NCI-H524 treated with DMSO at 0.1 percent for 48 hours (cell line): ENCODE measurements around the gene CCDC120.
A peak's percentile ranks its signal among the peaks of the same experiment; 100 is the strongest.

Experiments used
- DNase-seq: peaks from one replicate; lab custom pipeline; 2025; lab: John Stamatoyannopoulos, UW

Gene CCDC120

GRCh38 chrX:49058794-49059193, at the start of gene CCDC120:
Gene CCDC120, plus strand, starts transcription at chrX:49058999. Its CDS starts 3,043 bp downstream, at chrX:49062042.
- DNase-seq, result no peak

GRCh38 chrX:49019050-49019449, 39.7 kb upstream of the CCDC120 start:
- DNase-seq, result no peak

GRCh38 chrX:49019599-49020249, 39.1 kb upstream of the CCDC120 start:
- no peak for DNase-seq

GRCh38 chrX:49029876-49030275, 28.9 kb upstream of the CCDC120 start:
- no peak for DNase-seq

GRCh38 chrX:49030283-49030682, 28.5 kb upstream of the CCDC120 start:
- no peak for DNase-seq

GRCh38 chrX:49037883-49038475, 20.8 kb upstream of the CCDC120 start:
- no peak for DNase-seq

- DNase-seq, result peak; percentile 1
Observed at GRCh38 chrX:49039598-49040375, 19.0 kb upstream of the CCDC120 start.

- no peak for DNase-seq
Observed at GRCh38 chrX:49040376-49040955, 18.3 kb upstream of the CCDC120 start.

- DNase-seq, result peak; percentile 19
Observed at GRCh38 chrX:49041744-49042580, 16.8 kb upstream of the CCDC120 start.

- DNase-seq, result no peak
Observed at GRCh38 chrX:49042581-49043219, 16.1 kb upstream of the CCDC120 start.

GRCh38 chrX:49043220-49043986, 15.4 kb upstream of the CCDC120 start, which contains the start of gene TFE3:
Gene TFE3, minus strand, starts transcription at chrX:49043357. Its CDS starts 131 bp downstream, at chrX:49043226.
- DNase-seq, result peak; percentile 95

GRCh38 chrX:49043987-49044281, 14.9 kb upstream of the CCDC120 start:
- no peak for DNase-seq

- DNase-seq, result peak; percentile 38
Observed at GRCh38 chrX:49053223-49054072, 5.4 kb upstream of the CCDC120 start.

GRCh38 chrX:49054073-49054762, 4.6 kb upstream of the CCDC120 start:
- DNase-seq, result no peak

GRCh38 chrX:49059201-49059600, 402 bp downstream of the CCDC120 start:
- no peak for DNase-seq

- no peak for DNase-seq
Observed at GRCh38 chrX:49059681-49060085, 884 bp downstream of the CCDC120 start.

- no peak for DNase-seq
Observed at GRCh38 chrX:49060914-49061313, 2.1 kb downstream of the CCDC120 start.

GRCh38 chrX:49061490-49061889, 2.7 kb downstream of the CCDC120 start:
- no peak for DNase-seq

- DNase-seq, result no peak
Observed at GRCh38 chrX:49061916-49062315, 3.1 kb downstream of the CCDC120 start.
